Osteoblast (primary cell): ENCODE measurements around the gene LORICRIN. TPM values are rescaled to one million over a fixed set of nuclear protein-coding genes. Genes with fewer than 3 reads are reported as not detected.

Experiments used
- DNase-seq: peaks from one replicate; pipeline ENCODE4 v3.0.0; 2011; ENCODE audit warnings: low spot score, mixed read lengths; ENCODE audit not compliant: insufficient read length; ENCODE audit errors: missing footprints
- H2AFZ ChIP-seq: 2 replicates; pipeline ENCODE4 v1.6.0; 2011; ENCODE audit warnings: mild to moderate bottlenecking, low read length
- H3K27ac ChIP-seq: 2 replicates; pipeline ENCODE4 v1.5.1; 2011; ENCODE audit warnings: mild to moderate bottlenecking, low read depth, low read length, moderate library complexity
- H3K27me3 ChIP-seq: 2 replicates; pipeline ENCODE4 v1.6.0; 2012; ENCODE audit warnings: mild to moderate bottlenecking, control low read depth, inconsistent platforms, low read length, moderate library complexity; ENCODE audit not compliant: insufficient read depth
- H3K36me3 ChIP-seq: 2 replicates; pipeline ENCODE4 v1.5.1; 2011; ENCODE audit warnings: mild to moderate bottlenecking, low read length, control low read depth, moderate library complexity; ENCODE audit not compliant: insufficient read depth
- H3K4me1 ChIP-seq: 2 replicates; pipeline ENCODE4 v1.5.1; 2011; ENCODE audit warnings: mild to moderate bottlenecking, low read length, control low read depth, moderate library complexity; ENCODE audit not compliant: insufficient read depth
- H3K4me2 ChIP-seq: 2 replicates; pipeline ENCODE4 v1.6.0; 2011; ENCODE audit warnings: mild to moderate bottlenecking, low read length; ENCODE audit not compliant: insufficient read depth
- H3K4me3 ChIP-seq: fragments of 200-600 bp; sonication (generic); 3 replicates; pipeline ENCODE4 v1.5.1; 2012; ENCODE audit warnings: mild to moderate bottlenecking, low read length, inconsistent platforms; ENCODE audit not compliant: insufficient read depth
- H3K79me2 ChIP-seq: 2 replicates; pipeline ENCODE4 v1.6.0; 2012; ENCODE audit warnings: mild to moderate bottlenecking, low read length, control low read depth, inconsistent platforms; ENCODE audit not compliant: insufficient read depth
- H3K9me3 ChIP-seq: 2 replicates; pipeline ENCODE4 v1.5.1; 2011; ENCODE audit warnings: low read depth, low read length, control low read depth
- H4K20me1 ChIP-seq: 2 replicates; pipeline ENCODE4 v1.6.0; 2012; ENCODE audit warnings: mild to moderate bottlenecking, low read length, control low read depth; ENCODE audit not compliant: insufficient read depth
- CTCF ChIP-seq: IDR thresholded peaks from 2 replicates; pipeline ENCODE4 v1.5.1; 2011; ENCODE audit warnings: mild to moderate bottlenecking, low read depth, low read length, moderate library complexity; ENCODE audit errors: extremely low read depth
- total RNA-seq: library from RNA; depleted of rRNA; stranded (reverse); fragments of >200 nt; gene quantifications from 2 replicates; pipeline ENCODE4 v1.2.3, GENCODE V29; 2012

The LORICRIN gene
- total RNA-seq, 1 donor: not detected

GRCh38 chr1:153251988-153252387 lies 7.5 kb upstream of the LORICRIN start:
- no peak for TF ChIP-seq CTCF
- Histone ChIP-seq H2AFZ (no peak overlapping the region), H3K27ac (no peak overlapping the region), H3K4me1 (no peaks in the 10 kb centered on the region), H3K4me3 (no peak overlapping the region), H3K27me3 (no peaks in the 10 kb centered on the region), H4K20me1 (no peaks in the 10 kb centered on the region), H3K79me2 (no peaks in the 10 kb centered on the region), H3K36me3 (no peaks in the 10 kb centered on the region), H3K4me2 (no peak overlapping the region), H3K9me3 (no peaks in the 10 kb centered on the region)
- no peak for DNase-seq

- H3K27ac ChIP-seq: no peak overlapping the region
- no peaks in the 10 kb centered on the region for H3K79me2 ChIP-seq
- no peaks in the 10 kb centered on the region for H4K20me1 ChIP-seq
- no peak for TF ChIP-seq CTCF
- no peaks in the 10 kb centered on the region for H3K27me3 ChIP-seq
- H3K4me2 ChIP-seq: no peak overlapping the region
- H2AFZ ChIP-seq: no peak overlapping the region
- H3K4me3 ChIP-seq: no peak overlapping the region
- no peaks in the 10 kb centered on the region for H3K36me3 ChIP-seq
- no peaks in the 10 kb centered on the region for H3K4me1 ChIP-seq
- DNase-seq: no peak
- H3K9me3 ChIP-seq: no peaks in the 10 kb centered on the region
Measured at GRCh38 chr1:153253076-153253475, 6.4 kb upstream of the LORICRIN start.

GRCh38 chr1:153253693-153254092 lies 5.8 kb upstream of the LORICRIN start:
- H3K27me3 ChIP-seq: no peaks in the 10 kb centered on the region
- DNase-seq: no peak

More at GRCh38 chr1:153253693-153254092, 5.8 kb upstream of the LORICRIN start:
- Histone ChIP-seq H3K4me2 (no peak overlapping the region), H2AFZ (no peak overlapping the region), H3K79me2 (no peaks in the 10 kb centered on the region), H3K27ac (no peak overlapping the region), H3K36me3 (no peaks in the 10 kb centered on the region), H4K20me1 (no peaks in the 10 kb centered on the region), H3K9me3 (no peaks in the 10 kb centered on the region), H3K4me1 (no peaks in the 10 kb centered on the region), H3K4me3 (no peak overlapping the region)
- no peak for TF ChIP-seq CTCF
